Measurements from ENCODE around the gene ZFP62.

The ZFP62 gene

GRCh38 chr5:180820788-180821321 is 40.2 kb downstream of the ZFP62 start:
- H3K27ac ChIP-seq (ENCODE audit: low read length): no peak overlapping the region
- no peaks in the 10 kb centered on the region for H3K9me3 ChIP-seq (ENCODE audit: control insufficient read depth, insufficient read depth, low read length)
- no peak overlapping the region for H3K4me3 ChIP-seq (ENCODE audit: low read length)
- DNase-seq (ENCODE audit: low read depth, low spot score): no peak
- H3K36me3 ChIP-seq (ENCODE audit: control insufficient read depth, insufficient read depth, low read length): no peaks in the 10 kb centered on the region
- no CpG with 5 or more reads among the region's 3 CpGs for WGBS (ENCODE audit: insufficient coverage, insufficient read length)
- H3K4me1 ChIP-seq (ENCODE audit: control insufficient read depth, insufficient read depth, low read length): 0 out of 2 replicates have a peak, but pooled peaks cover 2% of the 10 kb centered on the region
- H3K27me3 ChIP-seq (ENCODE audit: control insufficient read depth, insufficient read depth, low read length): no peaks in the 10 kb centered on the region

GRCh38 chr5:180818677-180819341 is 42.3 kb downstream of the ZFP62 start:
- Histone ChIP-seq H3K4me1 (ENCODE audit: control insufficient read depth, insufficient read depth, low read length) (0 out of 2 replicates have a peak, but pooled peaks cover 1% of the 10 kb centered on the region), H3K4me3 (ENCODE audit: low read length) (no peak overlapping the region), H3K9me3 (ENCODE audit: control insufficient read depth, insufficient read depth, low read length) (no peaks in the 10 kb centered on the region), H3K36me3 (ENCODE audit: control insufficient read depth, insufficient read depth, low read length) (no peaks in the 10 kb centered on the region), H3K27me3 (ENCODE audit: control insufficient read depth, insufficient read depth, low read length) (no peaks in the 10 kb centered on the region), H3K27ac (ENCODE audit: low read length) (no peak overlapping the region)
- WGBS (ENCODE audit: insufficient coverage, insufficient read length): no CpG with 5 or more reads among the region's 6 CpGs
- DNase-seq (ENCODE audit: low read depth, low spot score): no peak

- no CpG with 5 or more reads among the region's 13 CpGs for WGBS (ENCODE audit: insufficient coverage, insufficient read length)
- H3K9me3 ChIP-seq (ENCODE audit: control insufficient read depth, insufficient read depth, low read length): no peaks in the 10 kb centered on the region
- H3K4me3 ChIP-seq (ENCODE audit: low read length): no peak overlapping the region
- no peaks in the 10 kb centered on the region for H3K36me3 ChIP-seq (ENCODE audit: control insufficient read depth, insufficient read depth, low read length)
- 0 out of 2 replicates have a peak, but pooled peaks cover 1% of the 10 kb centered on the region for H3K4me1 ChIP-seq (ENCODE audit: control insufficient read depth, insufficient read depth, low read length)
- H3K27ac ChIP-seq (ENCODE audit: low read length): no peak overlapping the region
- no peak for DNase-seq (ENCODE audit: low read depth, low spot score)
- no peaks in the 10 kb centered on the region for H3K27me3 ChIP-seq (ENCODE audit: control insufficient read depth, insufficient read depth, low read length)
These were observed 43.0 kb downstream of the ZFP62 start for GRCh38 chr5:180817893-180818674.

- Histone ChIP-seq H3K4me3 (ENCODE audit: low read length) (no peak overlapping the region), H3K9me3 (ENCODE audit: control insufficient read depth, insufficient read depth, low read length) (no peaks in the 10 kb centered on the region), H3K4me1 (ENCODE audit: control insufficient read depth, insufficient read depth, low read length) (0 out of 2 replicates have a peak, but pooled peaks cover 1% of the 10 kb centered on the region), H3K36me3 (ENCODE audit: control insufficient read depth, insufficient read depth, low read length) (no peaks in the 10 kb centered on the region), H3K27ac (ENCODE audit: low read length) (no peak overlapping the region), H3K27me3 (ENCODE audit: control insufficient read depth, insufficient read depth, low read length) (no peaks in the 10 kb centered on the region)
- no peak for DNase-seq (ENCODE audit: low read depth, low spot score)
- WGBS (ENCODE audit: insufficient coverage, insufficient read length): no CpG with 5 or more reads among the region's 13 CpGs
These were observed 44.2 kb downstream of the ZFP62 start for GRCh38 chr5:180816608-180817534.

GRCh38 chr5:180815293-180815917 is 45.7 kb downstream of the ZFP62 start:
- DNase-seq (ENCODE audit: low read depth, low spot score): no peak
- no peaks in the 10 kb centered on the region for H3K27me3 ChIP-seq (ENCODE audit: control insufficient read depth, insufficient read depth, low read length)
- H3K27ac ChIP-seq (ENCODE audit: low read length): no peak overlapping the region
- no CpG with 5 or more reads among the region's 9 CpGs for WGBS (ENCODE audit: insufficient coverage, insufficient read length)
- H3K36me3 ChIP-seq (ENCODE audit: control insufficient read depth, insufficient read depth, low read length): no peaks in the 10 kb centered on the region
- no peaks in the 10 kb centered on the region for H3K9me3 ChIP-seq (ENCODE audit: control insufficient read depth, insufficient read depth, low read length)
- H3K4me1 ChIP-seq (ENCODE audit: control insufficient read depth, insufficient read depth, low read length): peaks cover 3% of the 10 kb centered on the region; the same call in 1 of the 2 replicates
- H3K4me3 ChIP-seq (ENCODE audit: low read length): no peak overlapping the region

GRCh38 chr5:180813420-180813819 is 47.7 kb downstream of the ZFP62 start:
- no peaks in the 10 kb centered on the region for H3K36me3 ChIP-seq (ENCODE audit: control insufficient read depth, insufficient read depth, low read length)
- no peak overlapping the region for H3K27ac ChIP-seq (ENCODE audit: low read length)
- H3K9me3 ChIP-seq (ENCODE audit: control insufficient read depth, insufficient read depth, low read length): no peaks in the 10 kb centered on the region
- no CpG with 5 or more reads among the region's 5 CpGs for WGBS (ENCODE audit: insufficient coverage, insufficient read length)
- H3K4me3 ChIP-seq (ENCODE audit: low read length): no peak overlapping the region
- peaks cover 5% of the 10 kb centered on the region; the same call in 1 of the 2 replicates for H3K4me1 ChIP-seq (ENCODE audit: control insufficient read depth, insufficient read depth, low read length)
- no peaks in the 10 kb centered on the region for H3K27me3 ChIP-seq (ENCODE audit: control insufficient read depth, insufficient read depth, low read length)
- DNase-seq (ENCODE audit: low read depth, low spot score): no peak

GRCh38 chr5:180811623-180812124 is 49.4 kb downstream of the ZFP62 start:
- Histone ChIP-seq H3K4me3 (ENCODE audit: low read length) (no peak overlapping the region), H3K9me3 (ENCODE audit: control insufficient read depth, insufficient read depth, low read length) (no peaks in the 10 kb centered on the region), H3K27ac (ENCODE audit: low read length) (no peak overlapping the region), H3K36me3 (ENCODE audit: control insufficient read depth, insufficient read depth, low read length) (no peaks in the 10 kb centered on the region), H3K4me1 (ENCODE audit: control insufficient read depth, insufficient read depth, low read length) (peaks cover 4% of the 10 kb centered on the region; the same call in 1 of the 2 replicates), H3K27me3 (ENCODE audit: control insufficient read depth, insufficient read depth, low read length) (no peaks in the 10 kb centered on the region)
- DNase-seq (ENCODE audit: low read depth, low spot score): no peak
- no CpG with 5 or more reads among the region's 10 CpGs for WGBS (ENCODE audit: insufficient coverage, insufficient read length)

GRCh38 chr5:180810959-180811622 is 50.0 kb downstream of the ZFP62 start:
- no CpG with 5 or more reads among the region's 30 CpGs for WGBS (ENCODE audit: insufficient coverage, insufficient read length)
- Histone ChIP-seq H3K27me3 (ENCODE audit: control insufficient read depth, insufficient read depth, low read length) (no peaks in the 10 kb centered on the region), H3K27ac (ENCODE audit: low read length) (no peak overlapping the region), H3K9me3 (ENCODE audit: control insufficient read depth, insufficient read depth, low read length) (no peaks in the 10 kb centered on the region), H3K4me3 (ENCODE audit: low read length) (peak overlapping the region; percentile 63), H3K4me1 (ENCODE audit: control insufficient read depth, insufficient read depth, low read length) (peaks cover 4% of the 10 kb centered on the region; the same call in 1 of the 2 replicates), H3K36me3 (ENCODE audit: control insufficient read depth, insufficient read depth, low read length) (no peaks in the 10 kb centered on the region)
- DNase-seq (ENCODE audit: low read depth, low spot score): no peak

- Histone ChIP-seq H3K27me3 (ENCODE audit: control insufficient read depth, insufficient read depth, low read length) (no peaks in the 10 kb centered on the region), H3K4me3 (ENCODE audit: low read length) (peak overlapping the region; percentile 63), H3K27ac (ENCODE audit: low read length) (no peak overlapping the region), H3K36me3 (ENCODE audit: control insufficient read depth, insufficient read depth, low read length) (no peaks in the 10 kb centered on the region), H3K4me1 (ENCODE audit: control insufficient read depth, insufficient read depth, low read length) (peaks cover 4% of the 10 kb centered on the region; the same call in 1 of the 2 replicates), H3K9me3 (ENCODE audit: control insufficient read depth, insufficient read depth, low read length) (no peaks in the 10 kb centered on the region)
- no CpG with 5 or more reads among the region's 66 CpGs for WGBS (ENCODE audit: insufficient coverage, insufficient read length)
- no peak for DNase-seq (ENCODE audit: low read depth, low spot score)
These were observed 50.7 kb downstream of the ZFP62 start for GRCh38 chr5:180810210-180810958.
